GM23248 (cell line): ENCODE data around the gene VCL.

Source experiments
- EZH2 ChIP-seq: fragments of 200-600 bp; sonication (generic); IDR thresholded peaks from 2 replicates; pipeline ENCODE4 v1.6.1; 2018; ENCODE audit warnings: antibody characterized with exemption, mild to moderate bottlenecking; ENCODE audit not compliant: insufficient read depth, poor library complexity, severe bottlenecking
- EZH2phosphoT487 ChIP-seq: fragments of 200-600 bp; sonication (generic); IDR thresholded peaks from 2 replicates; pipeline ENCODE4 v1.6.1; 2018; ENCODE audit warnings: antibody characterized with exemption, moderate library complexity, mild to moderate bottlenecking, low read depth; ENCODE audit not compliant: insufficient read depth

DNA sequence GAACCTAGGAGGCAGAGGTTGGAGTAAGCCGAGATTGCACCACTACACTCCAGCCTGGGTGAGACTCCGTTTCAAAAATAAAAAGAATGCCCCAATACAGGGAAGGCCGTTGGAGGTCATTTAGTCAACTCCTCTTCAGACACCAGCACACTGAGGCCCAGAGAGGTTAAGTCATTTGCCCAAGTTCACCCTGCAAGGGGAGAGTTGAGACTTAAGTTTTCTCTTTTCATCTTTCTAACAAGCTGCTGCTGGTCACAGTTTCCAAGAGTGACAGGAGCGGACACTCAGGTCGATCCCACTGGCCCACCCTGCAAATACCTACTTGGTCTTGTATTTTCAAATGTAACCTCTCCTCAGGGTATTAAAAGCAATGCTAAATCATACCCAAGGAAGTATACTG, 30.4 kb upstream of the VCL start:
- no peak for TF ChIP-seq EZH2
- no peak for TF ChIP-seq EZH2phosphoT487
